Neuronal stem cell (in vitro differentiated cells): ENCODE measurements around the gene KRTAP5-8.
"Not testable (repeated sequence)": the region's sequence is repeated elsewhere in the genome, so short reads cannot be mapped to it uniquely, and the experiment has no call there.

ENCODE experiments used
- DNase-seq: peaks from one replicate; pipeline ENCODE4 v3.0.0-alpha.2; 2013; ENCODE audit warnings: low spot score
- H2AFZ ChIP-seq: one replicate; pipeline ENCODE4 v1.6.1; 2013; ENCODE audit warnings: mild to moderate bottlenecking, low read length, inconsistent platforms
- H2AK5ac ChIP-seq: 2 replicates; pipeline ENCODE4 v1.6.1; 2013; ENCODE audit warnings: low read depth, mild to moderate bottlenecking, inconsistent platforms, low read length, moderate library complexity, mixed read lengths
- H2BK120ac ChIP-seq: 2 replicates; pipeline ENCODE4 v1.6.1; 2013; ENCODE audit warnings: low read depth, mild to moderate bottlenecking, inconsistent platforms, low read length, moderate library complexity, mixed read lengths
- H2BK12ac ChIP-seq: one replicate; pipeline ENCODE4 v1.6.1; 2013; ENCODE audit warnings: low read length, inconsistent platforms
- H2BK15ac ChIP-seq: 2 replicates; pipeline ENCODE4 v1.6.1; 2013; ENCODE audit warnings: mild to moderate bottlenecking, low read length, inconsistent platforms, mixed read lengths
- H2BK5ac ChIP-seq: one replicate; pipeline ENCODE4 v1.6.1; 2013; ENCODE audit warnings: inconsistent platforms, mild to moderate bottlenecking, low read length, moderate library complexity
- H3K14ac ChIP-seq: one replicate; pipeline ENCODE4 v1.6.1; 2013; ENCODE audit warnings: low read length, inconsistent platforms
- H3K18ac ChIP-seq: 2 replicates; pipeline ENCODE4 v1.6.1; 2013; ENCODE audit warnings: low read length, inconsistent platforms
- H3K23ac ChIP-seq: 2 replicates; pipeline ENCODE4 v1.6.1; 2013; ENCODE audit warnings: low read depth, mild to moderate bottlenecking, mixed read lengths, low read length, inconsistent platforms; ENCODE audit not compliant: poor library complexity
- H3K27ac ChIP-seq: replicated peaks from 3 replicates; pipeline ENCODE4 v1.5.1; 2013; ENCODE audit warnings: low read length, inconsistent platforms
- H3K27me3 ChIP-seq, 3 experiments: 2 replicates each; pipeline ENCODE4 v1.6.1; 2013; ENCODE audit warnings: low read length in 3 of 3, mild to moderate bottlenecking in 2 of 3, inconsistent platforms in 1 of 3, low read depth in 1 of 3, mixed read lengths in 1 of 3, moderate library complexity in 1 of 3; ENCODE audit not compliant: control insufficient read depth in 3 of 3, insufficient read depth in 3 of 3
- H3K36me3 ChIP-seq, 2 donors: replicated peaks in 1 of 2; 2 replicates each; pipeline ENCODE4 v1.6.1; 2013; ENCODE audit warnings: low read length in 2 of 2; ENCODE audit not compliant: control insufficient read depth in 2 of 2, insufficient read depth in 2 of 2
- H3K4ac ChIP-seq: 2 replicates; pipeline ENCODE4 v1.6.1; 2013; ENCODE audit warnings: inconsistent platforms, mild to moderate bottlenecking, low read length, moderate library complexity
- H3K4me1 ChIP-seq, 2 donors: 1 replicate in 1 of 2; 2 replicates in 1 of 2; pipeline ENCODE4 v1.6.1; 2013; ENCODE audit warnings: low read length in 2 of 2, low read depth in 1 of 2; ENCODE audit not compliant: control insufficient read depth in 2 of 2, insufficient read depth in 1 of 2
- H3K4me2 ChIP-seq: one replicate; pipeline ENCODE4 v1.6.1; 2013; ENCODE audit warnings: mild to moderate bottlenecking, low read length, inconsistent platforms; ENCODE audit not compliant: insufficient read depth, poor library complexity, severe bottlenecking
- H3K4me3 ChIP-seq, 2 donors: 2 replicates each; pipeline ENCODE4 v1.5.1; 2013; ENCODE audit warnings: low read length in 2 of 2, mild to moderate bottlenecking in 2 of 2, inconsistent platforms in 1 of 2, moderate library complexity in 1 of 2
- H3K79me1 ChIP-seq: one replicate; pipeline ENCODE4 v1.6.1; 2013; ENCODE audit warnings: low read depth, mild to moderate bottlenecking, inconsistent platforms, low read length, moderate library complexity
- H3K9ac ChIP-seq: one replicate; pipeline ENCODE4 v1.6.1; 2013; ENCODE audit warnings: mild to moderate bottlenecking, low read depth, low read length, inconsistent platforms; ENCODE audit not compliant: poor library complexity
- H3K9me3 ChIP-seq, 2 donors: replicated peaks in 1 of 2; 2 replicates each; pipeline versions ENCODE3 to v1.6.1; 2013; ENCODE audit warnings: low read length in 2 of 2, mild to moderate bottlenecking in 2 of 2, inconsistent platforms in 1 of 2, low read depth in 1 of 2, mixed read lengths in 1 of 2, moderate library complexity in 1 of 2; ENCODE audit not compliant: control insufficient read depth in 2 of 2, insufficient read depth in 1 of 2
- H4K8ac ChIP-seq: one replicate; pipeline ENCODE4 v1.6.1; 2013; ENCODE audit warnings: low read depth, mild to moderate bottlenecking, inconsistent platforms, low read length, moderate library complexity
- H4K91ac ChIP-seq: one replicate; pipeline ENCODE4 v1.6.1; 2013; ENCODE audit warnings: low read length, low read depth, mild to moderate bottlenecking, inconsistent platforms; ENCODE audit not compliant: poor library complexity
- WGBS, 2 donors: extraction: QIAGEN DNeasy Blood & Tissue Kit; methylation state at CpG; one replicate each; pipeline ENCODE4 v1.1.7; 2013; ENCODE audit warnings: missing lambda C conversion rate in 2 of 2, mixed read lengths in 1 of 2; ENCODE audit not compliant: insufficient read length in 2 of 2, insufficient replicate concordance in 1 of 2; ENCODE audit errors: extremely low coverage in 2 of 2; 5-methylcytosine and 5-hydroxymethylcytosine counted together

The KRTAP5-8 gene

DNA sequence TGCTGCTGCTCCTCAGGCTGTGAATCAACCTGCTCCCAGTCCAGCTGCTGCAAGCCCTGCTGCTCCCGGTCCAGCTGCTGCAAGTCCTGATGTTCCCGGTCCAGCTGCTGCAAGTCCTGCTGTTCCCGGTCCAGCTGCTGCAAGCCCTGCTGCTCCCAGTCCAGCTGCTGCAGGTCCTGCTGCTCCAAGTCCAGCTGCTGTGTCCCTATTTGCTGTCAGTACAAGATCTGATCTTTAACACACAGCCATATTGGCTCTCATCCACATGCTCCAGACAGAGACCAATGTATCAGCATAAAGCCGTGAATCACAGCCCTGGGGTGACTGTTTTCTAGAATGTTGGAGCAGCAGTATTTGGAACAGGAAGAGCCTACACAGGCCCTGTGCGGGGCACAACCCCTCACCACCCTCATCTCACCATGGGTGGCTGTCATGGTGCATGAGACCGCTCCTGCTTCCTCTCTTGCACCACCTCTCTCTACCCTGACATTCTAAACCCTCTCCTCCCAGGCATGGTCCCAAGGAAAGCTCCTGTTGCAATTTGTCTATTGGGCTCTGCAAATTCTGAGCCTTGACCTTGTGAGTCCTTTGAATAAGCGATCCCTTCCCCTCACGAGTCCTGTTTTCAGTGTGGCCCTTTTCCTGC is 31.0 kb downstream of the KRTAP5-8 start:
- Histone ChIP-seq H3K4me3 (no peak overlapping the region), H3K4me1 (peaks cover 0 to 5% of the 10 kb centered on the region in 2 donors), H4K8ac (no peak overlapping the region), H3K18ac (peak overlapping the region; percentile 11), H3K27me3 (peaks cover 0 to 7% (median 1%) of the 10 kb centered on the region in 3 experiments), H3K9ac (peak overlapping the region; percentile 57), H3K4ac (no peak overlapping the region), H2AFZ (no peak overlapping the region), H2BK12ac (no peak overlapping the region), H3K36me3 (no peaks in the 10 kb centered on the region), H4K91ac (no peak overlapping the region), H2BK120ac (no peak overlapping the region), H2BK15ac (no peak overlapping the region), H2BK5ac (no peak overlapping the region), H2AK5ac (no peak overlapping the region), H3K23ac (no peak overlapping the region), H3K4me2 (no peak overlapping the region), H3K14ac (no peak overlapping the region), H3K79me1 (no peaks in the 10 kb centered on the region), H3K9me3 (peaks cover 0 to 4% of the 10 kb centered on the region in 2 donors), H3K27ac (no peak overlapping the region)
- WGBS, 2 donors: no CpG with 5 or more reads among the region's 8 CpGs
- DNase-seq: no peak

- H3K27me3 ChIP-seq, H3K4me3 ChIP-seq, H3K36me3 ChIP-seq, H4K8ac ChIP-seq, H3K79me1 ChIP-seq, H3K9me3 ChIP-seq, DNase-seq, H3K9ac ChIP-seq, H2AFZ ChIP-seq, H2AK5ac ChIP-seq, H2BK15ac ChIP-seq, H4K91ac ChIP-seq, H2BK5ac ChIP-seq, H3K4ac ChIP-seq, H2BK12ac ChIP-seq, H3K4me2 ChIP-seq, H3K14ac ChIP-seq, H2BK120ac ChIP-seq, H3K27ac ChIP-seq, H3K18ac ChIP-seq: not testable (repeated sequence)
- whole genome bisulfite sequencing, 2 donors: no CpG with 5 or more reads among the region's 39 CpGs
- H3K23ac ChIP-seq: peak overlapping the region; percentile 1
- peaks cover 0 to 10% of the 10 kb centered on the region in 2 donors for H3K4me1 ChIP-seq
Observed at GRCh38 chr11:71571101-71571850, 33.5 kb downstream of the KRTAP5-8 start.

- WGBS, 2 donors: no CpG with 5 or more reads among the region's 11 CpGs
- no peaks in the 10 kb centered on the region for H3K36me3 ChIP-seq
- no peaks in the 10 kb centered on the region for H3K79me1 ChIP-seq
- H3K9me3 ChIP-seq: peaks cover 0 to 4% of the 10 kb centered on the region in 2 donors
- no peak overlapping the region for H3K27ac ChIP-seq
- no peak overlapping the region for H2BK5ac ChIP-seq
- H2BK12ac ChIP-seq: no peak overlapping the region
- H3K14ac ChIP-seq: peak overlapping the region; percentile 50
- H3K9ac ChIP-seq: no peak overlapping the region
- peaks cover 0 to 5% (median 0%) of the 10 kb centered on the region in 3 experiments for H3K27me3 ChIP-seq
- H3K4me1 ChIP-seq: peaks cover 0 to 8% of the 10 kb centered on the region in 2 donors
- H2AK5ac ChIP-seq: no peak overlapping the region
- no peak overlapping the region for H3K4me2 ChIP-seq
- H3K4ac ChIP-seq: no peak overlapping the region
- no peak overlapping the region for H2BK120ac ChIP-seq
- no peak overlapping the region for H4K8ac ChIP-seq
- peak overlapping the region; percentile 43 for H2BK15ac ChIP-seq
- no peak overlapping the region for H3K4me3 ChIP-seq
- DNase-seq: no peak
- peak overlapping the region; percentile 45 for H3K18ac ChIP-seq
- peak overlapping the region; percentile 25 for H3K23ac ChIP-seq
- no peak overlapping the region for H4K91ac ChIP-seq
- no peak overlapping the region for H2AFZ ChIP-seq
Observed at GRCh38 chr11:71572811-71573210, 35.0 kb downstream of the KRTAP5-8 start.

GRCh38 chr11:71574418-71574817 is 36.6 kb downstream of the KRTAP5-8 start:
- no CpG with 5 or more reads among the region's 5 CpGs for WGBS, 2 donors
- H3K4ac ChIP-seq: no peak overlapping the region
- H3K4me2 ChIP-seq: no peak overlapping the region
- no peak overlapping the region for H3K23ac ChIP-seq
- H3K9me3 ChIP-seq: peaks cover 0 to 4% of the 10 kb centered on the region in 2 donors
- peaks cover 0 to 8% of the 10 kb centered on the region in 2 donors for H3K4me1 ChIP-seq
- H3K79me1 ChIP-seq: no peaks in the 10 kb centered on the region
- no peak overlapping the region for H3K27ac ChIP-seq
- H3K14ac ChIP-seq: no peak overlapping the region
- no peaks in the 10 kb centered on the region for H3K36me3 ChIP-seq
- H2AK5ac ChIP-seq: no peak overlapping the region
- H3K4me3 ChIP-seq: no peak overlapping the region
- no peak overlapping the region for H4K8ac ChIP-seq
- no peak for DNase-seq
- H2BK15ac ChIP-seq: no peak overlapping the region
- H2AFZ ChIP-seq: no peak overlapping the region
- H3K9ac ChIP-seq: no peak overlapping the region
- no peak overlapping the region for H2BK120ac ChIP-seq
- H3K27me3 ChIP-seq: peaks cover 0 to 4% (median 0%) of the 10 kb centered on the region in 3 experiments
- no peak overlapping the region for H4K91ac ChIP-seq
- H2BK12ac ChIP-seq: no peak overlapping the region
- H3K18ac ChIP-seq: no peak overlapping the region
- no peak overlapping the region for H2BK5ac ChIP-seq
